MM.1S (cell line): Measurements from ENCODE around the gene CBL.

ENCODE experiments used
- DNase-seq: peaks from one replicate; pipeline ENCODE4 v3.0.0-alpha.2; 2015
- H2AFZ ChIP-seq: fragments of 300-600 bp; sonication (generic); 2 replicates; pipeline ENCODE4 v1.6.0; 2016; ENCODE audit warnings: antibody characterized with exemption, low read length
- H3F3A ChIP-seq: fragments of 300-600 bp; sonication (generic); 2 replicates; pipeline ENCODE4 v1.6.1; 2016; ENCODE audit warnings: mild to moderate bottlenecking, antibody characterized with exemption, low read length, moderate library complexity, mixed read lengths; ENCODE audit not compliant: insufficient read depth
- H3K27ac ChIP-seq: fragments of 300-600 bp; sonication (generic); 2 replicates; pipeline ENCODE4 v1.5.1; 2016; ENCODE audit warnings: mild to moderate bottlenecking, low read length
- H3K27me3 ChIP-seq: fragments of 300-600 bp; sonication (generic); replicated peaks from 2 replicates; pipeline ENCODE4 v1.6.0; 2016; ENCODE audit warnings: low read length; ENCODE audit not compliant: insufficient read depth
- H3K36me3 ChIP-seq: fragments of 300-600 bp; sonication (generic); replicated peaks from 2 replicates; pipeline ENCODE4 v1.6.1; 2016; ENCODE audit warnings: mild to moderate bottlenecking, low read length, mixed read lengths; ENCODE audit not compliant: insufficient read depth
- H3K4me1 ChIP-seq: fragments of 300-600 bp; sonication (generic); 2 replicates; pipeline ENCODE4 v1.6.1; 2016; ENCODE audit warnings: low read length, mixed read lengths
- H3K4me2 ChIP-seq: fragments of 300-600 bp; sonication (generic); 2 replicates; pipeline ENCODE4 v1.6.0; 2016; ENCODE audit warnings: low read depth, low read length
- H3K4me3 ChIP-seq: fragments of 300-600 bp; sonication (generic); 2 replicates; pipeline ENCODE4 v1.5.1; 2016; ENCODE audit warnings: low read length, mixed read lengths
- H3K79me2 ChIP-seq: fragments of 300-600 bp; sonication (generic); 2 replicates; pipeline ENCODE4 v1.6.1; 2016; ENCODE audit warnings: mixed run types, low read length, mixed read lengths
- H3K9ac ChIP-seq: fragments of 300-600 bp; sonication (generic); 2 replicates; pipeline ENCODE4 v1.6.1; 2016; ENCODE audit warnings: low read length, mixed read lengths
- H3K9me2 ChIP-seq: fragments of 300-600 bp; sonication (generic); replicated peaks from 2 replicates; pipeline ENCODE4 v1.6.1; 2016; ENCODE audit warnings: mild to moderate bottlenecking, low read length, mixed read lengths; ENCODE audit not compliant: insufficient read depth
- H3K9me3 ChIP-seq: fragments of 300-600 bp; sonication (generic); replicated peaks from 2 replicates; pipeline ENCODE4 v1.6.1; 2016; ENCODE audit warnings: mild to moderate bottlenecking, low read length, mixed read lengths; ENCODE audit not compliant: insufficient read depth
- H4K20me1 ChIP-seq: fragments of 300-600 bp; sonication (generic); 2 replicates; pipeline ENCODE4 v1.6.1; 2016; ENCODE audit warnings: mild to moderate bottlenecking, low read length, moderate library complexity, mixed read lengths; ENCODE audit not compliant: insufficient read depth
- EZH2 ChIP-seq: fragments of 300-600 bp; sonication (generic); optimal IDR thresholded peaks from 2 replicates; pipeline ENCODE3; 2017; ENCODE audit warnings: low read depth, mild to moderate bottlenecking, antibody characterized with exemption, low read length, mixed read lengths
- EZH2phosphoT487 ChIP-seq: fragments of 300-600 bp; sonication (generic); IDR thresholded peaks from 2 replicates; pipeline ENCODE4 v1.6.1; 2018; ENCODE audit warnings: antibody characterized with exemption, low read length
- TF ChIP-seq, protein P1 (sequence below): fragments of 300-600 bp; sonication (generic); IDR thresholded peaks from 2 replicates; pipeline ENCODE4 v1.5.1; 2016; ENCODE audit warnings: antibody characterized with exemption, low read length, mixed read lengths

CBL gene

DNA sequence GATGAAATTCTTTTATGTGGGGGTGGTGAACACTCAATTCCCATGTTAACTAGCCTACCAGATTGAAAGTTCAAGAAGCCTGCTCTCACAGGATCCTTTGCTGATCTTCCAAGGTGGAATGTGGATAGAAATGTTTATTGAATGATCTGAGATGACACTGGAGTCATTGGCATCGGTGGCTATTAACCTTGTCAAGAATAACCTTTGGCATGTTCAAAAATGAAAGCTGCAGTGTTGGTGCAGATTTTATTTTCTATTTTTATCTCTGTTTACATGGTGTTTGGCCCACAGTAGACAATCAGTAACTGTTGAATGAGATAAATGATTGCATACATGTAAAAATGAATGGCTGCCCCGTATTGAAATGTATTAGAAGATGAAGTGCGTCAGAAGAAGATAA is 91.8 kb downstream of the CBL start:
- H3K27ac ChIP-seq = no peak overlapping the region
- no peaks in the 10 kb centered on the region for H3F3A ChIP-seq
- TF ChIP-seq, protein P1, sequence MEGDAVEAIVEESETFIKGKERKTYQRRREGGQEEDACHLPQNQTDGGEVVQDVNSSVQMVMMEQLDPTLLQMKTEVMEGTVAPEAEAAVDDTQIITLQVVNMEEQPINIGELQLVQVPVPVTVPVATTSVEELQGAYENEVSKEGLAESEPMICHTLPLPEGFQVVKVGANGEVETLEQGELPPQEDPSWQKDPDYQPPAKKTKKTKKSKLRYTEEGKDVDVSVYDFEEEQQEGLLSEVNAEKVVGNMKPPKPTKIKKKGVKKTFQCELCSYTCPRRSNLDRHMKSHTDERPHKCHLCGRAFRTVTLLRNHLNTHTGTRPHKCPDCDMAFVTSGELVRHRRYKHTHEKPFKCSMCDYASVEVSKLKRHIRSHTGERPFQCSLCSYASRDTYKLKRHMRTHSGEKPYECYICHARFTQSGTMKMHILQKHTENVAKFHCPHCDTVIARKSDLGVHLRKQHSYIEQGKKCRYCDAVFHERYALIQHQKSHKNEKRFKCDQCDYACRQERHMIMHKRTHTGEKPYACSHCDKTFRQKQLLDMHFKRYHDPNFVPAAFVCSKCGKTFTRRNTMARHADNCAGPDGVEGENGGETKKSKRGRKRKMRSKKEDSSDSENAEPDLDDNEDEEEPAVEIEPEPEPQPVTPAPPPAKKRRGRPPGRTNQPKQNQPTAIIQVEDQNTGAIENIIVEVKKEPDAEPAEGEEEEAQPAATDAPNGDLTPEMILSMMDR = no peak
- no peak for TF ChIP-seq EZH2phosphoT487
- TF ChIP-seq EZH2 = no peak
- H3K4me2 ChIP-seq = no peak overlapping the region
- no peak overlapping the region for H3K9ac ChIP-seq
- H3K4me1 ChIP-seq = no peaks in the 10 kb centered on the region
- no peak overlapping the region for H2AFZ ChIP-seq
- H3K27me3 ChIP-seq = no peaks in the 10 kb centered on the region
- H3K4me3 ChIP-seq = no peak overlapping the region
- no peaks in the 10 kb centered on the region for H4K20me1 ChIP-seq
- H3K79me2 ChIP-seq = no peaks in the 10 kb centered on the region
- no peaks in the 10 kb centered on the region for H3K9me2 ChIP-seq
- H3K36me3 ChIP-seq = no peaks in the 10 kb centered on the region
- H3K9me3 ChIP-seq = no peaks in the 10 kb centered on the region
- DNase-seq = no peak

DNA sequence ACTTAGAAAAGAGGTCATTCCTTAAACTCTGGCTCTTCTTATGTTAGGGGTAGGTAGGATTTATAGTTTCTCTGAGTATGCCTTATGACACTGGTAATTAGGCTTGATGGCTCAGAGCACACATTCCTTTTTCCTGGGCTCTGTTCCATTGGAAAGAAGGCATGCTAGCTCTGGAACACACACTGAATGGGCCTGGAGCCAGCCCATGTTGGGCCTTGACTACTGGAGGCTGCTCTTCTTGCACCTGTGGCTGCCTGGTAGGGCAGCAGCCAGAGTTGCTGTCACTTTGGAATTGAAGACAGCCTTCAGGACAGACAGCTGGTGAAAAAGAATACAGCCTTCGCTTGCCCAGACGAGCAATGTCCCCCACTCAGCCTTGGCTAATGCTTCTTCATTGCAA is 92.6 kb downstream of the CBL start:
- Histone ChIP-seq H3K36me3 (no peaks in the 10 kb centered on the region), H3K9me2 (no peaks in the 10 kb centered on the region), H3K4me3 (no peak overlapping the region), H2AFZ (no peak overlapping the region), H3K9ac (no peak overlapping the region), H3K27ac (no peak overlapping the region), H3K27me3 (no peaks in the 10 kb centered on the region), H3K79me2 (no peaks in the 10 kb centered on the region), H3K4me2 (no peak overlapping the region), H3F3A (no peaks in the 10 kb centered on the region), H3K9me3 (no peaks in the 10 kb centered on the region), H3K4me1 (no peaks in the 10 kb centered on the region), H4K20me1 (no peaks in the 10 kb centered on the region)
- TF ChIP-seq EZH2phosphoT487 = no peak
- TF ChIP-seq, protein P1 = no peak
- DNase-seq = no peak

GRCh38 chr11:119299416-119299815 is 93.3 kb downstream of the CBL start:
- H3K9ac ChIP-seq = no peak overlapping the region

More at GRCh38 chr11:119299416-119299815, 93.3 kb downstream of the CBL start:
- Histone ChIP-seq H3K4me3 (no peak overlapping the region), H3F3A (no peaks in the 10 kb centered on the region), H3K9me2 (no peaks in the 10 kb centered on the region), H3K4me1 (no peaks in the 10 kb centered on the region), H3K9me3 (no peaks in the 10 kb centered on the region), H3K4me2 (no peak overlapping the region), H4K20me1 (no peaks in the 10 kb centered on the region), H3K36me3 (no peaks in the 10 kb centered on the region), H3K79me2 (no peaks in the 10 kb centered on the region), H3K27me3 (no peaks in the 10 kb centered on the region), H2AFZ (no peak overlapping the region), H3K27ac (no peak overlapping the region)
- no peak for TF ChIP-seq EZH2
- TF ChIP-seq EZH2phosphoT487 = no peak
- TF ChIP-seq, protein P1 = no peak
- DNase-seq = no peak
